IMR-90 (cell line): ENCODE data around the gene GIMD1. TPM values are rescaled to one million over a fixed set of nuclear protein-coding genes. Genes with fewer than 3 reads are reported as not detected.

Source experiments
- ATAC-seq: fragments of 200-7000 bp; cut with Tn5 transposase; 2 replicates; pipeline ENCODE4 v1.9.1; 2020; ENCODE audit warnings: low read depth, mild to moderate bottlenecking, moderate library complexity
- BruUV-seq: library from RNA; stranded (reverse); fragments of 400-500 nt; replicated peaks from 2 replicates; lab custom pipeline; 2021; lab: Mats Ljungman, UMichigan
- CTCF ChIA-PET: fragments of 300-600 bp; formaldehyde crosslinking; extraction: SDS; loops from one replicate; lab custom pipeline; 2021; ENCODE audit warnings: antibody characterized with exemption; lab: Yijun Ruan, JAX
- POLR2A ChIA-PET: fragments of 300-600 bp; sonication (Branson Sonifier 250); formaldehyde crosslinking; loops from one replicate; lab custom pipeline; 2022; ENCODE audit warnings: antibody characterized with exemption; ENCODE audit not compliant: unreplicated experiment; lab: Charles Lee
- DNase-seq: peaks from one replicate; pipeline ENCODE4 v3.0.0; 2013
- H2AFZ ChIP-seq: replicated peaks from 2 replicates; pipeline ENCODE3; 2013; ENCODE audit warnings: low read length, mild to moderate bottlenecking; ENCODE audit not compliant: poor library complexity
- H2AK5ac ChIP-seq: 2 replicates; pipeline ENCODE4 v1.6.1; 2013; ENCODE audit warnings: low read depth, low read length, inconsistent platforms
- H2AK9ac ChIP-seq: replicated peaks from 2 replicates; pipeline ENCODE3; 2013; ENCODE audit warnings: mild to moderate bottlenecking, low read depth, low read length, moderate library complexity; ENCODE audit not compliant: poor library complexity
- H2BK120ac ChIP-seq: 2 replicates; pipeline ENCODE4 v1.6.1; 2013; ENCODE audit warnings: low read depth, low read length, inconsistent platforms
- H2BK15ac ChIP-seq: 3 replicates; pipeline ENCODE4 v1.6.1; 2013; ENCODE audit warnings: low read depth, low read length, inconsistent platforms
- H2BK20ac ChIP-seq: 2 replicates; pipeline ENCODE4 v1.6.1; 2013; ENCODE audit warnings: low read depth, mild to moderate bottlenecking, inconsistent platforms, low read length, moderate library complexity
- H2BK5ac ChIP-seq: 2 replicates; pipeline ENCODE4 v1.6.1; 2013; ENCODE audit warnings: mild to moderate bottlenecking, low read depth, low read length, inconsistent platforms; ENCODE audit not compliant: poor library complexity, severe bottlenecking
- H3K14ac ChIP-seq: replicated peaks from 2 replicates; pipeline ENCODE4 v1.6.1; 2013; ENCODE audit warnings: low read depth, low read length, inconsistent platforms
- H3K18ac ChIP-seq: 2 replicates; pipeline ENCODE4 v1.6.1; 2013; ENCODE audit warnings: low read depth, low read length, control low read depth
- H3K23ac ChIP-seq: 2 replicates; pipeline ENCODE4 v1.6.1; 2013; ENCODE audit warnings: low read depth, low read length, inconsistent platforms
- H3K27ac ChIP-seq: 2 replicates; pipeline ENCODE4 v1.5.1; 2013; ENCODE audit warnings: mild to moderate bottlenecking, control low read depth, low read length; ENCODE audit not compliant: insufficient read depth
- H3K27me3 ChIP-seq: 2 replicates; pipeline ENCODE4 v1.6.1; 2013; ENCODE audit warnings: low read length; ENCODE audit not compliant: control insufficient read depth, insufficient read depth
- H3K36me3 ChIP-seq: 2 replicates; pipeline ENCODE4 v1.6.1; 2013; ENCODE audit warnings: low read length, mixed read lengths; ENCODE audit not compliant: control insufficient read depth, insufficient read depth
- H3K4ac ChIP-seq: 2 replicates; pipeline ENCODE4 v1.6.1; 2013; ENCODE audit warnings: low read depth, low read length, inconsistent platforms
- H3K4me1 ChIP-seq: 2 replicates; pipeline ENCODE4 v1.6.1; 2013; ENCODE audit warnings: low read length, mixed read lengths; ENCODE audit not compliant: control insufficient read depth, insufficient read depth
- H3K4me2 ChIP-seq: 2 replicates; pipeline ENCODE4 v1.6.1; 2013; ENCODE audit warnings: low read depth, mild to moderate bottlenecking, control low read depth, low read length, moderate library complexity
- H3K4me3 ChIP-seq: 2 replicates; pipeline ENCODE4 v1.5.1; 2013; ENCODE audit warnings: low read depth, mild to moderate bottlenecking, control low read depth, low read length, moderate library complexity; ENCODE audit not compliant: insufficient read depth
- H3K56ac ChIP-seq: 2 replicates; pipeline ENCODE4 v1.6.1; 2013; ENCODE audit warnings: low read length, inconsistent platforms; ENCODE audit not compliant: insufficient read depth; ENCODE audit errors: extremely low read depth
- H3K79me1 ChIP-seq, 2 experiments: 2 replicates each; pipeline ENCODE4 v1.6.1; 2013; ENCODE audit warnings: low read length in 2 of 2, inconsistent platforms in 1 of 2, low read depth in 1 of 2
- H3K9ac ChIP-seq: 2 replicates; pipeline ENCODE4 v1.6.1; 2013; ENCODE audit warnings: low read depth, low read length, control low read depth
- H3K9me1 ChIP-seq: 2 replicates; pipeline ENCODE4 v1.6.1; 2013; ENCODE audit warnings: low read length, inconsistent platforms; ENCODE audit not compliant: insufficient read depth
- H3K9me3 ChIP-seq: 2 replicates; pipeline ENCODE4 v1.6.1; 2013; ENCODE audit warnings: low read length; ENCODE audit not compliant: control insufficient read depth, insufficient read depth
- H4K20me1 ChIP-seq: 2 replicates; pipeline ENCODE4 v1.6.1; 2013; ENCODE audit warnings: low read length, inconsistent platforms; ENCODE audit not compliant: insufficient read depth
- H4K5ac ChIP-seq: 2 replicates; pipeline ENCODE4 v1.6.1; 2013; ENCODE audit warnings: mild to moderate bottlenecking, low read depth, low read length, control low read depth
- H4K8ac ChIP-seq, 2 experiments: 2 replicates each; pipeline ENCODE4 v1.6.1; 2013; ENCODE audit warnings: low read depth in 2 of 2, low read length in 2 of 2, control low read depth in 1 of 2, inconsistent platforms in 1 of 2
- H4K91ac ChIP-seq: 2 replicates; pipeline ENCODE4 v1.6.1; 2013; ENCODE audit warnings: low read depth, low read length, inconsistent platforms; ENCODE audit not compliant: insufficient read depth
- MAFK ChIP-seq: IDR thresholded peaks from 2 replicates; pipeline ENCODE4 v1.6.1; 2012; ENCODE audit warnings: low read depth, low read length, improper control_type of control experiment
- NFE2L2 ChIP-seq: fragments of 150-350 bp; IDR thresholded peaks from 2 replicates; pipeline ENCODE4 v1.6.1; 2016; ENCODE audit warnings: low read depth, mild to moderate bottlenecking, low read length
- WGBS, 2 experiments: methylation state at CpG; one replicate each; pipeline versions ENCODE4 v1.1.5 to v1.1.7; 2013; ENCODE audit warnings: missing lambda C conversion rate in 2 of 2; ENCODE audit not compliant: insufficient read length in 1 of 2; ENCODE audit errors: extremely low coverage in 2 of 2; 5-methylcytosine and 5-hydroxymethylcytosine counted together
- dilution Hi-C: fragments of 300-500 bp; cut with HindIII; formaldehyde crosslinking; loops from one replicate; pipeline ENCODE4 v1.14.3; 2018; ENCODE audit warnings: low sequenced_read_pairs; ENCODE audit not compliant: unreplicated experiment
- in situ Hi-C: fragments of 300-500 bp; cut with MboI; formaldehyde crosslinking; loops from 3 replicates; pipeline ENCODE4 v1.14.3; 2019; ENCODE audit warnings: low sequenced_read_pairs, inconsistent platforms, mixed read lengths
- intact Hi-C: fragments of 100-400 bp; cut with micrococcal nuclease; formaldehyde crosslinking; loops from 2 replicates; pipeline ENCODE4 v1.10.0; 2022
- polyA plus RNA-seq, 3 experiments: library from polyadenylated mRNA; depleted of rRNA; stranded (reverse); fragments of >200 nt; gene quantifications; 2 replicates each; pipeline ENCODE4 v1.2.3, GENCODE V29; 2012; ENCODE audit warnings: low replicate concordance in 1 of 3
- total RNA-seq: library from RNA; depleted of rRNA; stranded (reverse); fragments of >200 nt; gene quantifications from 2 replicates; pipeline ENCODE4 v1.2.3, GENCODE V29; 2012

The GIMD1 gene
- total and polyA plus RNA-seq, 2 of the 4 experiments (the other 2 are of a cell fraction): 0.07 TPM; not detected in 1

- no peaks in the 10 kb centered on the region for H3K9me3 ChIP-seq
- H3K4me2 ChIP-seq: no peak overlapping the region
- in situ Hi-C loops: no loop called here
- H3K56ac ChIP-seq: no peak overlapping the region
- no peak overlapping the region for H3K23ac ChIP-seq
- no peak overlapping the region for H2BK20ac ChIP-seq
- no peak overlapping the region for H3K4me3 ChIP-seq
- POLR2A ChIA-PET: no interaction called here
- CTCF ChIA-PET: interaction anchor here (0.9 to 1.1 kb wide), 2 partner anchors 14 to 41 kb away, joined by 3 to 4 read pairs; no protein-coding TSS in a partner anchor
- H3K9me1 ChIP-seq: no peaks in the 10 kb centered on the region
- no peak overlapping the region for H2AK9ac ChIP-seq
- no peak overlapping the region for H2BK120ac ChIP-seq
- peaks cover 13 to 16% of the 10 kb centered on the region in 2 experiments; a peak in 3 of 4 replicates for H3K79me1 ChIP-seq
- H3K18ac ChIP-seq: no peak overlapping the region
- H2AFZ ChIP-seq: no peak overlapping the region
- DNase-seq: peak; percentile 71
- WGBS, 2 experiments: no CpG with 5 or more reads among the region's 1 CpG
- H3K27ac ChIP-seq: no peak overlapping the region
- H3K14ac ChIP-seq: no peak overlapping the region
- H2AK5ac ChIP-seq: no peak overlapping the region
- peak; percentile 72 for TF ChIP-seq MAFK
- no peak for TF ChIP-seq NFE2L2
- BruUV-seq: no TSS peak
- no peak overlapping the region for H4K5ac ChIP-seq
- no peaks in the 10 kb centered on the region for H3K27me3 ChIP-seq
- no peaks in the 10 kb centered on the region for H3K4me1 ChIP-seq
- H4K8ac ChIP-seq: no peak overlapping the region
- H2BK5ac ChIP-seq: no peak overlapping the region
- no peak overlapping the region for H4K91ac ChIP-seq
- H2BK15ac ChIP-seq: no peak overlapping the region
- intact Hi-C loops: no loop called here
- H3K4ac ChIP-seq: no peak overlapping the region
- H3K36me3 ChIP-seq: peaks cover 5% of the 10 kb centered on the region; the same call in 1 of the 2 replicates
- H3K9ac ChIP-seq: no peak overlapping the region
- peaks cover 3% of the 10 kb centered on the region; the same call in 1 of the 2 replicates for H4K20me1 ChIP-seq
- dilution Hi-C loops: no loop called here
- ATAC-seq: peak; percentile 57
Measured at GRCh38 chr4:106344647-106344970, 24.0 kb downstream of the GIMD1 start.
